ENCODE measurements around the gene CDKAL1.

Gene CDKAL1

GRCh38 chr6:20571261-20571660 is 37.0 kb downstream of the CDKAL1 start:
- H3K79me2 ChIP-seq (ENCODE audit: insufficient read depth, low read depth): no peaks in the 10 kb centered on the region; the same call in 1 of the 2 replicates
- no peak for TF ChIP-seq CTCF (conservative IDR thresholded peaks at IDR 0.05; ENCODE audit: low read depth, low read length)
- H3K27me3 ChIP-seq (ENCODE audit: insufficient read depth, low read depth): no peaks in the 10 kb centered on the region
- no peak overlapping the region for H3K9ac ChIP-seq
- no peak overlapping the region for H3K4me3 ChIP-seq (IDR thresholded peaks at IDR 0.05; ENCODE audit: insufficient read depth, low read depth, low read length)
- H3K36me3 ChIP-seq (ENCODE audit: insufficient read depth): 0 out of 2 replicates have a peak, but pooled peaks cover 3% of the 10 kb centered on the region
- H3K4me1 ChIP-seq (ENCODE audit: low read depth, poor library complexity, severe bottlenecking): peaks cover 8% of the 10 kb centered on the region
- H3K4me2 ChIP-seq: no peak overlapping the region
- no peaks in the 10 kb centered on the region for H4K20me1 ChIP-seq (ENCODE audit: insufficient read depth)
- H3K27ac ChIP-seq: no peak overlapping the region
- no peak overlapping the region for H2AFZ ChIP-seq (ENCODE audit: low read depth)

- H3K4me3 ChIP-seq (IDR thresholded peaks at IDR 0.05; ENCODE audit: insufficient read depth, low read depth, low read length): no peak overlapping the region
- H3K4me1 ChIP-seq (ENCODE audit: low read depth, poor library complexity, severe bottlenecking): peaks cover 8% of the 10 kb centered on the region
- no peak overlapping the region for H3K4me2 ChIP-seq
- no peak overlapping the region for H2AFZ ChIP-seq (ENCODE audit: low read depth)
- no peak overlapping the region for H3K27ac ChIP-seq
- H3K36me3 ChIP-seq (ENCODE audit: insufficient read depth): 0 out of 2 replicates have a peak, but pooled peaks cover 3% of the 10 kb centered on the region
- no peaks in the 10 kb centered on the region for H3K27me3 ChIP-seq (ENCODE audit: insufficient read depth, low read depth)
- H4K20me1 ChIP-seq (ENCODE audit: insufficient read depth): no peaks in the 10 kb centered on the region
- no peaks in the 10 kb centered on the region; the same call in 1 of the 2 replicates for H3K79me2 ChIP-seq (ENCODE audit: insufficient read depth, low read depth)
- H3K9ac ChIP-seq: no peak overlapping the region
- TF ChIP-seq CTCF (conservative IDR thresholded peaks at IDR 0.05; ENCODE audit: low read depth, low read length): no peak
Measured at GRCh38 chr6:20572288-20572687, 38.0 kb downstream of the CDKAL1 start.

- Histone ChIP-seq H3K9ac (no peak overlapping the region), H3K4me3 (IDR thresholded peaks at IDR 0.05; ENCODE audit: insufficient read depth, low read depth, low read length) (no peak overlapping the region), H3K4me1 (ENCODE audit: low read depth, poor library complexity, severe bottlenecking) (peaks cover 8% of the 10 kb centered on the region), H4K20me1 (ENCODE audit: insufficient read depth) (no peaks in the 10 kb centered on the region), H3K79me2 (ENCODE audit: insufficient read depth, low read depth) (no peaks in the 10 kb centered on the region; the same call in 1 of the 2 replicates), H3K27me3 (ENCODE audit: insufficient read depth, low read depth) (no peaks in the 10 kb centered on the region), H3K36me3 (ENCODE audit: insufficient read depth) (0 out of 2 replicates have a peak, but pooled peaks cover 3% of the 10 kb centered on the region), H2AFZ (ENCODE audit: low read depth) (no peak overlapping the region), H3K4me2 (no peak overlapping the region), H3K27ac (no peak overlapping the region)
- TF ChIP-seq CTCF (conservative IDR thresholded peaks at IDR 0.05; ENCODE audit: low read depth, low read length): no peak
Measured at GRCh38 chr6:20572940-20573339, 38.7 kb downstream of the CDKAL1 start.

GRCh38 chr6:20574355-20574754 is 40.1 kb downstream of the CDKAL1 start:
- peaks cover 8% of the 10 kb centered on the region for H3K4me1 ChIP-seq (ENCODE audit: low read depth, poor library complexity, severe bottlenecking)
- no peaks in the 10 kb centered on the region for H4K20me1 ChIP-seq (ENCODE audit: insufficient read depth)
- no peak for TF ChIP-seq CTCF (conservative IDR thresholded peaks at IDR 0.05; ENCODE audit: low read depth, low read length)
- no peaks in the 10 kb centered on the region for H3K27me3 ChIP-seq (ENCODE audit: insufficient read depth, low read depth)
- H3K79me2 ChIP-seq (ENCODE audit: insufficient read depth, low read depth): no peaks in the 10 kb centered on the region; the same call in 1 of the 2 replicates
- no peak overlapping the region for H2AFZ ChIP-seq (ENCODE audit: low read depth)
- H3K4me3 ChIP-seq (IDR thresholded peaks at IDR 0.05; ENCODE audit: insufficient read depth, low read depth, low read length): no peak overlapping the region
- H3K36me3 ChIP-seq (ENCODE audit: insufficient read depth): 0 out of 2 replicates have a peak, but pooled peaks cover 3% of the 10 kb centered on the region
- H3K27ac ChIP-seq: no peak overlapping the region
- H3K9ac ChIP-seq: no peak overlapping the region
- no peak overlapping the region for H3K4me2 ChIP-seq
